RWPE2 (cell line): Measurements from ENCODE around the gene EREG.

Experiments used
- ATAC-seq: fragments of 200-7000 bp; cut with Tn5 transposase; 3 replicates; pipeline ENCODE4 v1.9.1; 2021; ENCODE audit warnings: low read depth
- DNase-seq: peaks from one replicate; pipeline ENCODE4 v3.0.0-alpha.2; 2020; ENCODE audit warnings: low spot score
- H3K27ac ChIP-seq: fragments of 450-650 bp; 2 replicates; pipeline ENCODE4 v1.5.1; 2017; ENCODE audit warnings: mild to moderate bottlenecking; ENCODE audit not compliant: poor library complexity, severe bottlenecking
- H3K27me3 ChIP-seq: fragments of 250-450 bp; sonication (Bioruptor Pico); 2 replicates; pipeline ENCODE4 v1.5.1; 2021; ENCODE audit warnings: mild to moderate bottlenecking, moderate library complexity; ENCODE audit not compliant: insufficient read depth, poor library complexity, severe bottlenecking
- H3K36me3 ChIP-seq: fragments of 250-450 bp; sonication (Bioruptor Pico); 2 replicates; pipeline ENCODE4 v1.5.1; 2020; ENCODE audit warnings: low read depth, mild to moderate bottlenecking, moderate library complexity
- H3K4me1 ChIP-seq: fragments of 250-450 bp; sonication (Bioruptor Pico); 2 replicates; pipeline ENCODE4 v1.5.1; 2021; ENCODE audit warnings: mild to moderate bottlenecking, moderate library complexity; ENCODE audit not compliant: insufficient read depth, poor library complexity, severe bottlenecking
- H3K4me3 ChIP-seq: fragments of 250-450 bp; sonication (Bioruptor Pico); 2 replicates; pipeline ENCODE4 v1.5.1; 2021; ENCODE audit warnings: mild to moderate bottlenecking, moderate library complexity; ENCODE audit not compliant: severe bottlenecking
- H3K9me3 ChIP-seq: fragments of 250-450 bp; sonication (Bioruptor Pico); 2 replicates; pipeline ENCODE4 v1.5.1; 2021; ENCODE audit warnings: mild to moderate bottlenecking, moderate library complexity; ENCODE audit not compliant: severe bottlenecking
- TF ChIP-seq, protein P1 (sequence below): fragments of 450-650 bp; IDR thresholded peaks from one replicate; pipeline ENCODE4 v1.5.1; 2017; ENCODE audit warnings: mild to moderate bottlenecking, moderate library complexity; ENCODE audit not compliant: poor library complexity, severe bottlenecking

Gene EREG

DNA sequence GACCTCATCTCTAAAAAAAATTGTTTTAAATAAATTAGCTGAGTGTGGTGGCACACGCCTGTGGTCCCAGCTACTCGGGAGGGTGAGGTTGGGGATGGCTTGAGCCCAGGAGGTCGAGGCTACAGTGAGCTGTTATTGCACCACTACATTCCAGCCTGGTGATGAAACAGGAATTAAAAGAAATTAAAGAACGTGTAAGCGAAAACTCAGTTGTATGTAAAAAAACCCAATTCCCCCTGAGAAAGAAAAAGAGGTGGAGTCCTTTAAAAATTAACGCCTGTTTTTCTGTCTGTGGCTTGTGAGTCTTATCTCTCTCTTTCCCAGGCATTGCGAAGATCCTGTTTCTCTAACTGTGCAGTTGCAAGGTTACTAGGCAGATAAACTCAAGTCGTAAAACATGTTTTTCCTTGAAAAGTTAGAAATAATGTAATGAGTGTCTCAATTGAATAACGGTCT is 34.6 kb upstream of the EREG start:
- Histone ChIP-seq H3K27me3 (no peaks in the 10 kb centered on the region), H3K4me1 (peaks cover 24% of the 10 kb centered on the region), H3K36me3 (0 out of 2 replicates have a peak, but pooled peaks cover 3% of the 10 kb centered on the region), H3K9me3 (no peaks in the 10 kb centered on the region), H3K4me3 (no peak overlapping the region), H3K27ac (no peak overlapping the region)
- ATAC-seq: no peak
- DNase-seq: no peak
- TF ChIP-seq, protein P1, sequence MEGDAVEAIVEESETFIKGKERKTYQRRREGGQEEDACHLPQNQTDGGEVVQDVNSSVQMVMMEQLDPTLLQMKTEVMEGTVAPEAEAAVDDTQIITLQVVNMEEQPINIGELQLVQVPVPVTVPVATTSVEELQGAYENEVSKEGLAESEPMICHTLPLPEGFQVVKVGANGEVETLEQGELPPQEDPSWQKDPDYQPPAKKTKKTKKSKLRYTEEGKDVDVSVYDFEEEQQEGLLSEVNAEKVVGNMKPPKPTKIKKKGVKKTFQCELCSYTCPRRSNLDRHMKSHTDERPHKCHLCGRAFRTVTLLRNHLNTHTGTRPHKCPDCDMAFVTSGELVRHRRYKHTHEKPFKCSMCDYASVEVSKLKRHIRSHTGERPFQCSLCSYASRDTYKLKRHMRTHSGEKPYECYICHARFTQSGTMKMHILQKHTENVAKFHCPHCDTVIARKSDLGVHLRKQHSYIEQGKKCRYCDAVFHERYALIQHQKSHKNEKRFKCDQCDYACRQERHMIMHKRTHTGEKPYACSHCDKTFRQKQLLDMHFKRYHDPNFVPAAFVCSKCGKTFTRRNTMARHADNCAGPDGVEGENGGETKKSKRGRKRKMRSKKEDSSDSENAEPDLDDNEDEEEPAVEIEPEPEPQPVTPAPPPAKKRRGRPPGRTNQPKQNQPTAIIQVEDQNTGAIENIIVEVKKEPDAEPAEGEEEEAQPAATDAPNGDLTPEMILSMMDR: no peak

DNA sequence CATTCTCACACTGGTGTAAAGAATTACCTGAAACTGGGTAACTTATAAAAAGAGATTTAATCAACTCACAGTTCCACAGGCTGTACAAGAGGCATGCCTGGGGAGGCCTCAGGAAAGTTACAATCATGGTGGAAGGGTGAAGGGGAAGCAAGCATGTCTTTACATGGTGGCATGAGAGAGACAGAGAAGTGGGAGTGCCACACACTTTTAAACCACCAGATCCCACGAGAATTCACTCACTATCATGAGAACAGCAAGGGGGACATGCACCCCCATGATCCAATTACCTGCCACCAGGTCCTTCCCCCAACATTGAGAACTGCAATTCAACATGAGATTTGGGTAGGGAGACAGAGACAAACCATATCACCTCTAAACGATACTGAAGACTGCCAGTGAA is 33.7 kb upstream of the EREG start:
- no peak for ATAC-seq
- no peaks in the 10 kb centered on the region for H3K9me3 ChIP-seq
- H3K27me3 ChIP-seq: no peaks in the 10 kb centered on the region
- peaks cover 24% of the 10 kb centered on the region for H3K4me1 ChIP-seq
- no peak overlapping the region for H3K27ac ChIP-seq
- DNase-seq: no peak
- TF ChIP-seq, protein P1: no peak
- no peak overlapping the region for H3K4me3 ChIP-seq
- H3K36me3 ChIP-seq: 0 out of 2 replicates have a peak, but pooled peaks cover 3% of the 10 kb centered on the region

DNA sequence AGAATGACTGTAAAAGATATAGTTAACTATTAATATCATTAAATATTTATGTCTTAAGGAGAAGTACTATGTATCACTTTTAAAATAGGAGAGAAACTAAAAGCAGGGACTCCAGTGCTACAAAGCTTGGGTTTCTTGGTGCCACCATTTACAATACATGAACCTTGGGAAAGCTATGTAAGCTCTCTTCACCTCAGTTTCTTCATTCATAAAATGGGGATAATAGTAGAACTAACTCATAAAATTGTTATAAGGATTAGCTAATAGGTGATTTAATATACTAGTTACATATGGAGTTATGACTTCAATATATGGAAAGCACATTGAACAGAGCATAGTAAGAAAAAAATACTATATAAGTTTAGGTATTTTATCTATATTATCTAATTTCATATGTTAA is 33.0 kb upstream of the EREG start:
- H3K4me3 ChIP-seq: no peak overlapping the region
- peaks cover 22% of the 10 kb centered on the region for H3K4me1 ChIP-seq
- no peaks in the 10 kb centered on the region for H3K9me3 ChIP-seq
- ATAC-seq: no peak
- no peak for DNase-seq
- 0 out of 2 replicates have a peak, but pooled peaks cover under 1% of the 10 kb centered on the region for H3K36me3 ChIP-seq
- no peak overlapping the region for H3K27ac ChIP-seq
- H3K27me3 ChIP-seq: no peaks in the 10 kb centered on the region
- TF ChIP-seq, protein P1: no peak

DNA sequence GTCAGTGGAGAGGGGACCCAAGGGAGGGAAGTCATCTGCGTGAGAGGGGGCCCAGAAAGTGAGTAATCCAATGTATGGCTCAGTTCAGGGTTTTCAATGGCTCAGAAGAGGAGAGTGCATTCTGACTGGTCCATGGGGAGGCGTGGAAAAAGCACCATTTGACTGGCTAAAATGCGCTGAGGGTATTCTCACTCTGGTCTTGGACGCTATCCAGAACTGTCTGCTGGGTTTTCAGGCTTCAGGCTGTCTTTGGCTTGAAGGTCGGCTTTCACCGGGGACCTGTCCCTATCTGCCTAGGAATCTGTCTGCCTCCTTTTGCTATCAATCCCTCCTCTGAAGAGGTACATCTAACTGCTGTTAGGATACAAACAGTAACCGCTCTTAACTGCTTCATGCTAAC is 30.3 kb upstream of the EREG start:
- TF ChIP-seq, protein P1: no peak
- no peak overlapping the region for H3K4me3 ChIP-seq
- H3K36me3 ChIP-seq: no peaks in the 10 kb centered on the region; the same call in 1 of the 2 replicates
- no peak overlapping the region for H3K27ac ChIP-seq
- ATAC-seq: no peak
- peaks cover 6% of the 10 kb centered on the region for H3K4me1 ChIP-seq
- DNase-seq: no peak
- H3K9me3 ChIP-seq: no peaks in the 10 kb centered on the region
- no peaks in the 10 kb centered on the region for H3K27me3 ChIP-seq

DNA sequence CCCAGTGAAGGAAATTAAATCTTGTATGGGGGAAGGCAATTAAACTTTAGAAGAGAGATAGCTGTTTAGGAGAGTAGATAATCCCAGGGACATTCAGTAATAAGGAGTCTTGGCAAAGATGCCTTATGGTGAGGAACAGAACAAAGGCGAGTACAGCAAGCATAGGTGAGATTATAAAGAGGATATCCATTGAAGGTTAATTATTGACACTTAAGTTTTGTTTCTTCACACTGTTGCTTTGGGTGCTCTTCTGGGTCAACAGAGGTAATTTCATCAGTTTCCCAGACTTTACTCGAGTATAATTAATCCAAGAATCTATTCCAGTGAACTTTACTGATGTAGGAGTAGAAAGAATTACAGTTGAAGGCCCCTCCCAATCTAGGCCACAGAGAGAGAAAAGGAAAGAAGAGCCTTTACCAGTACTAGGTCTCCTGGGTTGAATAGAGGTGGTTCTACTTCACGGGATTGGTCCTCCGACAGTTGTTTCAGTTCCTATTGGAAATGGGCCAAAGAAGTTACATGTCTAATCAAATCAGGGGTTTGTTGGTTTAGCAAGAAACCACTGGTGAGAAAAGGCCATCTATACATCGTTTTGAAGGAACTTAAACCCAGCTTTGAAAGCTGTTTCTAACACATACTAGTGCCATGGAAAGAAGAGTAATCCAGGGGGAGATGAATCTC is 29.5 kb upstream of the EREG start:
- no peak for ATAC-seq

More for the DNA sequence above, 29.5 kb upstream of the EREG start:
- Histone ChIP-seq H3K27me3 (no peaks in the 10 kb centered on the region), H3K4me1 (peaks cover under 1% of the 10 kb centered on the region), H3K9me3 (no peaks in the 10 kb centered on the region), H3K36me3 (no peaks in the 10 kb centered on the region; the same call in 1 of the 2 replicates), H3K27ac (no peak overlapping the region), H3K4me3 (no peak overlapping the region)
- TF ChIP-seq, protein P1: no peak
- DNase-seq: no peak
